WTC11 (cell line): ENCODE results near the gene TTC1. TPM values are rescaled to one million over a fixed set of nuclear protein-coding genes. Genes with fewer than 3 reads are reported as not detected.

ENCODE experiments used
- ATAC-seq: fragments of 200-7000 bp; cut with Tn5 transposase; 2 replicates; pipeline ENCODE4 v1.10.0; 2021; ENCODE audit warnings: mild to moderate bottlenecking, moderate library complexity
- CTCF ChIA-PET: fragments of 300-600 bp; sonication (Branson Sonifier 250); formaldehyde crosslinking; loops from one replicate; lab custom pipeline; 2021; ENCODE audit warnings: antibody characterized with exemption; lab: Charles Lee
- POLR2A ChIA-PET: fragments of 350-600 bp; sonication (Branson Sonifier 250); formaldehyde crosslinking; loops from one replicate; lab custom pipeline; 2021; ENCODE audit warnings: antibody characterized with exemption; lab: Charles Lee
- DNase-seq: peaks from one replicate; pipeline ENCODE4 v3.0.0; 2021; ENCODE audit warnings: low spot score
- H3K27ac Mint-ChIP-seq: 2 replicates; pipeline ENCODE4 v1.8.0; 2021; ENCODE audit warnings: mixed read lengths
- H3K27me3 Mint-ChIP-seq: 2 replicates; pipeline ENCODE4 v1.8.0; 2021; ENCODE audit warnings: low read depth, mild to moderate bottlenecking, moderate library complexity, mixed read lengths
- H3K36me3 Mint-ChIP-seq: 2 replicates; pipeline ENCODE4 v1.8.0; 2021; ENCODE audit warnings: mixed read lengths
- H3K4me1 Mint-ChIP-seq: 2 replicates; pipeline ENCODE4 v1.8.0; 2022; ENCODE audit warnings: mixed read lengths
- H3K4me3 Mint-ChIP-seq: 2 replicates; pipeline ENCODE4 v1.8.0; 2021; ENCODE audit warnings: mild to moderate bottlenecking, moderate library complexity, mixed read lengths
- H3K9me3 Mint-ChIP-seq: 2 replicates; pipeline ENCODE4 v1.8.0; 2021; ENCODE audit warnings: mixed read lengths
- CREB1 ChIP-seq: sonication (generic); formaldehyde crosslinking; IDR thresholded peaks from 2 replicates; pipeline ENCODE4 v1.8.0; 2023; ENCODE audit warnings: mild to moderate bottlenecking, missing genetic modification reagents
- FOXJ3 ChIP-seq: sonication (generic); formaldehyde crosslinking; IDR thresholded peaks from 2 replicates; pipeline ENCODE4 v1.9.0; 2021; ENCODE audit warnings: missing genetic modification reagents, mild to moderate bottlenecking, borderline replicate concordance
- FOXK1 ChIP-seq: sonication (generic); formaldehyde crosslinking; IDR thresholded peaks from 2 replicates; pipeline ENCODE4 v1.8.0; 2022; ENCODE audit warnings: mild to moderate bottlenecking, moderate library complexity, missing genetic modification reagents
- GABPB1 ChIP-seq: sonication (generic); formaldehyde crosslinking; IDR thresholded peaks from 2 replicates; pipeline ENCODE4 v1.8.1; 2023; ENCODE audit warnings: mild to moderate bottlenecking, missing genetic modification reagents
- GRHL2 ChIP-seq: fragments of 250-450 bp; sonication (Bioruptor Pico); IDR thresholded peaks from 2 replicates; pipeline ENCODE4 v1.8.0; 2022; ENCODE audit warnings: mild to moderate bottlenecking, moderate library complexity; ENCODE audit not compliant: insufficient replicate concordance, severe bottlenecking
- GTF2I ChIP-seq: fragments of 250-450 bp; sonication (Bioruptor Pico); conservative IDR thresholded peaks from 2 replicates; pipeline ENCODE4 v1.4.0; 2021; ENCODE audit warnings: mild to moderate bottlenecking
- HMGA2 ChIP-seq: fragments of 250-450 bp; sonication (Bioruptor Pico); IDR thresholded peaks from 2 replicates; pipeline ENCODE4 v1.4.0; 2021; ENCODE audit warnings: mild to moderate bottlenecking, moderate library complexity
- MYBL2 ChIP-seq: sonication (generic); formaldehyde crosslinking; IDR thresholded peaks from 2 replicates; pipeline ENCODE4 v1.8.1; 2023; ENCODE audit warnings: mild to moderate bottlenecking, moderate library complexity, missing genetic modification reagents
- NFATC4 ChIP-seq: fragments of 250-450 bp; sonication (Bioruptor Pico); IDR thresholded peaks from 2 replicates; pipeline ENCODE4 v1.9.0; 2021; ENCODE audit warnings: mild to moderate bottlenecking
- PRRX2 ChIP-seq: fragments of 250-450 bp; sonication (Bioruptor Pico); IDR thresholded peaks from 2 replicates; pipeline ENCODE4 v1.8.0; 2021; ENCODE audit warnings: mild to moderate bottlenecking
- TEAD1 ChIP-seq: sonication (generic); formaldehyde crosslinking; IDR thresholded peaks from 2 replicates; pipeline ENCODE4 v1.8.0; 2022; ENCODE audit warnings: mild to moderate bottlenecking, missing genetic modification reagents
- ZBTB21 ChIP-seq: sonication (generic); formaldehyde crosslinking; IDR thresholded peaks from 2 replicates; pipeline ENCODE4 v1.8.1; 2023; ENCODE audit warnings: mild to moderate bottlenecking, missing genetic modification reagents, borderline replicate concordance
- ZNF219 ChIP-seq: sonication (generic); formaldehyde crosslinking; IDR thresholded peaks from 2 replicates; pipeline ENCODE4 v1.8.0; 2023; ENCODE audit warnings: missing genetic modification reagents, mild to moderate bottlenecking, borderline replicate concordance
- ZNF423 ChIP-seq: fragments of 250-450 bp; sonication (Bioruptor Pico); IDR thresholded peaks from 2 replicates; pipeline ENCODE4 v2.1.2; 2022; ENCODE audit warnings: mild to moderate bottlenecking, moderate library complexity
- total RNA-seq: library from RNA; stranded (reverse); gene quantifications from 3 replicates; pipeline ENCODE4 v1.2.3, GENCODE V29; 2021
- TF ChIP-seq, protein P1 (sequence below): sonication (generic); formaldehyde crosslinking; IDR thresholded peaks from 2 replicates; pipeline ENCODE4 v1.8.1; 2023; ENCODE audit warnings: mild to moderate bottlenecking, missing genetic modification reagents
- TF ChIP-seq, protein P2 (sequence below): fragments of 250-450 bp; sonication (Bioruptor Pico); IDR thresholded peaks from 2 replicates; pipeline ENCODE4 v2.1.2; 2022; ENCODE audit warnings: mild to moderate bottlenecking, moderate library complexity
- TF ChIP-seq, protein P3 (sequence below): sonication (generic); formaldehyde crosslinking; IDR thresholded peaks from 2 replicates; pipeline ENCODE4 v1.8.0; 2022; ENCODE audit warnings: missing genetic modification reagents
- TF ChIP-seq, protein P4 (sequence below): sonication (generic); formaldehyde crosslinking; IDR thresholded peaks from 2 replicates; pipeline ENCODE4 v1.8.0; 2022; ENCODE audit warnings: mild to moderate bottlenecking, missing genetic modification reagents
- TF ChIP-seq, protein P5 (sequence below): sonication (generic); formaldehyde crosslinking; IDR thresholded peaks from 2 replicates; pipeline ENCODE4 v1.8.0; 2023; ENCODE audit warnings: missing genetic modification reagents, mild to moderate bottlenecking, borderline replicate concordance
- TF ChIP-seq, protein P6 (sequence below): sonication (generic); formaldehyde crosslinking; IDR thresholded peaks from 2 replicates; pipeline ENCODE4 v1.8.1; 2022; ENCODE audit warnings: missing genetic modification reagents, borderline replicate concordance

TTC1 gene
- total RNA-seq, 1 experiment from 2014 or later: 47.4 TPM

DNA sequence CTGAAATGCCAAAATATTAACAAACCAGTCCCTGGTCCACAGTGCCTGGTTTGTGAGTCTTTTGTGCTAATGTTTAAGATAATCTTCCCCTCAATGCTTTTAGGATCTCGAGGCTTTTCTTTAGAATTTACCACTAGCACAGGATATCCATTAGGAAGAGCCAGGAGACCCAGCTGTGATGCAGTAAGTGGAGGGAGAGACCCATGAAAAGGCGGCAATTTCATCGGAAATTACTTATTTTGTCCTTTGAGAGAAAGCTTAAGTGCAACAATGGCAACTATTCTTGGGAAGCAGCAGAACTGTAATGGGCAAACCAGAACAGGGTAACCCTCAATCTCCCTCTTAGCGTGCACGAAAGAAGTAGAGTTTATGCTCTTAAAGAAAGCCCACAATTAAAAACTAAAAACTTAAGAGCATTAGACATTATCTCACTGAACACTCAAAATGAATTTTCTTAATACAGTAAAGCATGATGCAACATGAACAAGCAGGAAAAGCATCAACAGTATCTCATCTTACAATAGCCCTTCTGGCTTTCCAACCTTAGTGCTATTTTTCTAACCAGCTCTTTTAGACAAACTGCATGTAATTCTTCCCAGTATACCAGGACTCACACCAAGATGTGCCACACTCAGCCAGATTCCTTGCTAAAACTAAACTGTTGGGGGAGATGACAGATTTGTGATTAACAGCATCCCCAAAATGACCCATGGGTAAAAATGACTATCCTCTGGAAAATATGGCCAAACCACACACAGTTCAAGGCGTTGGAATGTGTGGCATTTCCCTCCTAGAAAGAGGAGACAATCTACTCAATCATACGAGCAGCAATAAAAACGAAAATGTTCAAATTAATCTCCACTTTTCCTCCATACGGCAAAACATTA lies 73.9 kb downstream of the TTC1 start:
- no peaks in the 10 kb centered on the region for H3K9me3 Mint-ChIP-seq
- H3K27me3 Mint-ChIP-seq: no peaks in the 10 kb centered on the region; the same call in 1 of the 2 replicates
- CTCF ChIA-PET: interaction anchor here (1.2 to 2.0 kb wide), 4 partner anchors 77 to 356 kb away, joined by 4 to 6 read pairs (median 4); no protein-coding TSS in a partner anchor
- H3K4me1 Mint-ChIP-seq: peaks cover 29% of the 10 kb centered on the region
- peak overlapping the region; percentile 84 for H3K27ac Mint-ChIP-seq
- ATAC-seq (no peak), DNase-seq (no peak)
- H3K36me3 Mint-ChIP-seq: peaks cover 11% of the 10 kb centered on the region
- TF ChIP-seq, protein P1, sequence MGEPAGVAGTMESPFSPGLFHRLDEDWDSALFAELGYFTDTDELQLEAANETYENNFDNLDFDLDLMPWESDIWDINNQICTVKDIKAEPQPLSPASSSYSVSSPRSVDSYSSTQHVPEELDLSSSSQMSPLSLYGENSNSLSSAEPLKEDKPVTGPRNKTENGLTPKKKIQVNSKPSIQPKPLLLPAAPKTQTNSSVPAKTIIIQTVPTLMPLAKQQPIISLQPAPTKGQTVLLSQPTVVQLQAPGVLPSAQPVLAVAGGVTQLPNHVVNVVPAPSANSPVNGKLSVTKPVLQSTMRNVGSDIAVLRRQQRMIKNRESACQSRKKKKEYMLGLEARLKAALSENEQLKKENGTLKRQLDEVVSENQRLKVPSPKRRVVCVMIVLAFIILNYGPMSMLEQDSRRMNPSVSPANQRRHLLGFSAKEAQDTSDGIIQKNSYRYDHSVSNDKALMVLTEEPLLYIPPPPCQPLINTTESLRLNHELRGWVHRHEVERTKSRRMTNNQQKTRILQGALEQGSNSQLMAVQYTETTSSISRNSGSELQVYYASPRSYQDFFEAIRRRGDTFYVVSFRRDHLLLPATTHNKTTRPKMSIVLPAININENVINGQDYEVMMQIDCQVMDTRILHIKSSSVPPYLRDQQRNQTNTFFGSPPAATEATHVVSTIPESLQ: no peak
- no peak for TF ChIP-seq TEAD1 (CRISPR knock-in tag)
- no peak for TF ChIP-seq ZBTB21 (CRISPR knock-in tag)
- TF ChIP-seq, protein P2, sequence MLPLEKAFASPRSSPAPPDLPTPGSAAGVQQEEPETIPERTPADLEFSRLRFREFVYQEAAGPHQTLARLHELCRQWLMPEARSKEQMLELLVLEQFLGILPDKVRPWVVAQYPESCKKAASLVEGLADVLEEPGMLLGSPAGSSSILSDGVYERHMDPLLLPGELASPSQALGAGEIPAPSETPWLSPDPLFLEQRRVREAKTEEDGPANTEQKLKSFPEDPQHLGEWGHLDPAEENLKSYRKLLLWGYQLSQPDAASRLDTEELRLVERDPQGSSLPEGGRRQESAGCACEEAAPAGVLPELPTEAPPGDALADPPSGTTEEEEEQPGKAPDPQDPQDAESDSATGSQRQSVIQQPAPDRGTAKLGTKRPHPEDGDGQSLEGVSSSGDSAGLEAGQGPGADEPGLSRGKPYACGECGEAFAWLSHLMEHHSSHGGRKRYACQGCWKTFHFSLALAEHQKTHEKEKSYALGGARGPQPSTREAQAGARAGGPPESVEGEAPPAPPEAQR (CRISPR knock-in tag): no peak
- TF ChIP-seq PRRX2 (CRISPR knock-in tag): no peak
- no peak for TF ChIP-seq FOXJ3
- TF ChIP-seq, protein P3, sequence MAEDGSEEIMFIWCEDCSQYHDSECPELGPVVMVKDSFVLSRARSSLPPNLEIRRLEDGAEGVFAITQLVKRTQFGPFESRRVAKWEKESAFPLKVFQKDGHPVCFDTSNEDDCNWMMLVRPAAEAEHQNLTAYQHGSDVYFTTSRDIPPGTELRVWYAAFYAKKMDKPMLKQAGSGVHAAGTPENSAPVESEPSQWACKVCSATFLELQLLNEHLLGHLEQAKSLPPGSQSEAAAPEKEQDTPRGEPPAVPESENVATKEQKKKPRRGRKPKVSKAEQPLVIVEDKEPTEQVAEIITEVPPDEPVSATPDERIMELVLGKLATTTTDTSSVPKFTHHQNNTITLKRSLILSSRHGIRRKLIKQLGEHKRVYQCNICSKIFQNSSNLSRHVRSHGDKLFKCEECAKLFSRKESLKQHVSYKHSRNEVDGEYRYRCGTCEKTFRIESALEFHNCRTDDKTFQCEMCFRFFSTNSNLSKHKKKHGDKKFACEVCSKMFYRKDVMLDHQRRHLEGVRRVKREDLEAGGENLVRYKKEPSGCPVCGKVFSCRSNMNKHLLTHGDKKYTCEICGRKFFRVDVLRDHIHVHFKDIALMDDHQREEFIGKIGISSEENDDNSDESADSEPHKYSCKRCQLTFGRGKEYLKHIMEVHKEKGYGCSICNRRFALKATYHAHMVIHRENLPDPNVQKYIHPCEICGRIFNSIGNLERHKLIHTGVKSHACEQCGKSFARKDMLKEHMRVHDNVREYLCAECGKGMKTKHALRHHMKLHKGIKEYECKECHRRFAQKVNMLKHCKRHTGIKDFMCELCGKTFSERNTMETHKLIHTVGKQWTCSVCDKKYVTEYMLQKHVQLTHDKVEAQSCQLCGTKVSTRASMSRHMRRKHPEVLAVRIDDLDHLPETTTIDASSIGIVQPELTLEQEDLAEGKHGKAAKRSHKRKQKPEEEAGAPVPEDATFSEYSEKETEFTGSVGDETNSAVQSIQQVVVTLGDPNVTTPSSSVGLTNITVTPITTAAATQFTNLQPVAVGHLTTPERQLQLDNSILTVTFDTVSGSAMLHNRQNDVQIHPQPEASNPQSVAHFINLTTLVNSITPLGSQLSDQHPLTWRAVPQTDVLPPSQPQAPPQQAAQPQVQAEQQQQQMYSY (CRISPR knock-in tag): no peak
- no peak for TF ChIP-seq GABPB1 (CRISPR knock-in tag)
- TF ChIP-seq, protein P4, sequence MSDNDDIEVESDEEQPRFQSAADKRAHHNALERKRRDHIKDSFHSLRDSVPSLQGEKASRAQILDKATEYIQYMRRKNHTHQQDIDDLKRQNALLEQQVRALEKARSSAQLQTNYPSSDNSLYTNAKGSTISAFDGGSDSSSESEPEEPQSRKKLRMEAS (CRISPR knock-in tag): no peak
- TF ChIP-seq CREB1 (CRISPR knock-in tag): no peak
- TF ChIP-seq ZNF423 (CRISPR knock-in tag): no peak
- TF ChIP-seq ZNF219 (CRISPR knock-in tag): no peak
- POLR2A ChIA-PET: no interaction called here
- H3K4me3 Mint-ChIP-seq: no peak overlapping the region

DNA sequence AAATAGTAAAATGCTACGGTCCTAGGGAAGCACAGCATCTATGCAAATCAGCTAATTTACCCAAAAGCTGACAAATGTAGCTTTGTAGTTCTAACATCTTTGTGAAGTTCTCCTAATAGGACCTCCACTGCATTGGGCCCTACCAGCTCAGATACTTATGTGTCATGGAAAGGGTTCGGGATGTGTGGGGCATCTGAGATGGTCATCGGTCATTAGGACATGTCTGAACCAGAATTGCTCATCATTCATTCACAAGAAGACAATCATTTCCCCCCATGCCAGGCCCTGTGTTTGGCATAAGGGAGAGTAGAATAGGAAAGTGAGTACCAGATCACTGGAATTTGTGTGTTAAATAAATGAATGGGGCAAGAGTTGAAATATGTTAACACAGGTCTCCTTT lies 74.6 kb downstream of the TTC1 start:
- Mint-ChIP-seq H3K27ac (peak overlapping the region; percentile 84), H3K4me3 (no peak overlapping the region), H3K4me1 (peaks cover 29% of the 10 kb centered on the region), H3K9me3 (no peaks in the 10 kb centered on the region), H3K36me3 (peaks cover 11% of the 10 kb centered on the region), H3K27me3 (no peaks in the 10 kb centered on the region; the same call in 1 of the 2 replicates)
- POLR2A ChIA-PET: no interaction called here
- ATAC-seq (no peak), DNase-seq (no peak)
- CTCF ChIA-PET: interaction anchor here (1.2 to 2.0 kb wide), 4 partner anchors 77 to 355 kb away, joined by 4 to 6 read pairs (median 4); no protein-coding TSS in a partner anchor
- TF ChIP-seq GRHL2 (no peak), HMGA2 (no peak), NFATC4 (no peak), FOXK1 (CRISPR knock-in tag) (no peak), GTF2I (CRISPR knock-in tag) (no peak), TEAD1 (CRISPR knock-in tag) (no peak), MYBL2 (no peak)
- TF ChIP-seq, protein P5, sequence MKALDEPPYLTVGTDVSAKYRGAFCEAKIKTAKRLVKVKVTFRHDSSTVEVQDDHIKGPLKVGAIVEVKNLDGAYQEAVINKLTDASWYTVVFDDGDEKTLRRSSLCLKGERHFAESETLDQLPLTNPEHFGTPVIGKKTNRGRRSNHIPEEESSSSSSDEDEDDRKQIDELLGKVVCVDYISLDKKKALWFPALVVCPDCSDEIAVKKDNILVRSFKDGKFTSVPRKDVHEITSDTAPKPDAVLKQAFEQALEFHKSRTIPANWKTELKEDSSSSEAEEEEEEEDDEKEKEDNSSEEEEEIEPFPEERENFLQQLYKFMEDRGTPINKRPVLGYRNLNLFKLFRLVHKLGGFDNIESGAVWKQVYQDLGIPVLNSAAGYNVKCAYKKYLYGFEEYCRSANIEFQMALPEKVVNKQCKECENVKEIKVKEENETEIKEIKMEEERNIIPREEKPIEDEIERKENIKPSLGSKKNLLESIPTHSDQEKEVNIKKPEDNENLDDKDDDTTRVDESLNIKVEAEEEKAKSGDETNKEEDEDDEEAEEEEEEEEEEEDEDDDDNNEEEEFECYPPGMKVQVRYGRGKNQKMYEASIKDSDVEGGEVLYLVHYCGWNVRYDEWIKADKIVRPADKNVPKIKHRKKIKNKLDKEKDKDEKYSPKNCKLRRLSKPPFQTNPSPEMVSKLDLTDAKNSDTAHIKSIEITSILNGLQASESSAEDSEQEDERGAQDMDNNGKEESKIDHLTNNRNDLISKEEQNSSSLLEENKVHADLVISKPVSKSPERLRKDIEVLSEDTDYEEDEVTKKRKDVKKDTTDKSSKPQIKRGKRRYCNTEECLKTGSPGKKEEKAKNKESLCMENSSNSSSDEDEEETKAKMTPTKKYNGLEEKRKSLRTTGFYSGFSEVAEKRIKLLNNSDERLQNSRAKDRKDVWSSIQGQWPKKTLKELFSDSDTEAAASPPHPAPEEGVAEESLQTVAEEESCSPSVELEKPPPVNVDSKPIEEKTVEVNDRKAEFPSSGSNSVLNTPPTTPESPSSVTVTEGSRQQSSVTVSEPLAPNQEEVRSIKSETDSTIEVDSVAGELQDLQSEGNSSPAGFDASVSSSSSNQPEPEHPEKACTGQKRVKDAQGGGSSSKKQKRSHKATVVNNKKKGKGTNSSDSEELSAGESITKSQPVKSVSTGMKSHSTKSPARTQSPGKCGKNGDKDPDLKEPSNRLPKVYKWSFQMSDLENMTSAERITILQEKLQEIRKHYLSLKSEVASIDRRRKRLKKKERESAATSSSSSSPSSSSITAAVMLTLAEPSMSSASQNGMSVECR (CRISPR knock-in tag): no peak
- TF ChIP-seq, protein P6, sequence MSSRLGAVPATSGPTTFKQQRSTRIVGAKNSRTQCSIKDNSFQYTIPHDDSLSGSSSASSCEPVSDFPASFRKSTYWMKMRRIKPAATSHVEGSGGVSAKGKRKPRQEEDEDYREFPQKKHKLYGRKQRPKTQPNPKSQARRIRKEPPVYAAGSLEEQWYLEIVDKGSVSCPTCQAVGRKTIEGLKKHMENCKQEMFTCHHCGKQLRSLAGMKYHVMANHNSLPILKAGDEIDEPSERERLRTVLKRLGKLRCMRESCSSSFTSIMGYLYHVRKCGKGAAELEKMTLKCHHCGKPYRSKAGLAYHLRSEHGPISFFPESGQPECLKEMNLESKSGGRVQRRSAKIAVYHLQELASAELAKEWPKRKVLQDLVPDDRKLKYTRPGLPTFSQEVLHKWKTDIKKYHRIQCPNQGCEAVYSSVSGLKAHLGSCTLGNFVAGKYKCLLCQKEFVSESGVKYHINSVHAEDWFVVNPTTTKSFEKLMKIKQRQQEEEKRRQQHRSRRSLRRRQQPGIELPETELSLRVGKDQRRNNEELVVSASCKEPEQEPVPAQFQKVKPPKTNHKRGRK (CRISPR knock-in tag): no peak
